HEK293 (cell line): Measurements from ENCODE around the gene CFP.

Source experiments
- EGR2 ChIP-seq: fragments of 450-650 bp; formaldehyde crosslinking; IDR thresholded peaks from 2 replicates; pipeline ENCODE4 v1.5.1; 2016; ENCODE audit warnings: low read depth, missing biosample characterization, missing genetic modification characterization
- REPIN1 ChIP-seq: fragments of 450-650 bp; formaldehyde crosslinking; IDR thresholded peaks from 2 replicates; pipeline ENCODE4 v1.5.1; 2017; ENCODE audit warnings: missing biosample characterization, missing genetic modification characterization, low read depth
- ZNF24 ChIP-seq: fragments of 450-650 bp; formaldehyde crosslinking; IDR thresholded peaks from 2 replicates; pipeline ENCODE4 v1.5.1; 2016; ENCODE audit warnings: missing biosample characterization, missing genetic modification characterization
- ZNF530 ChIP-seq: fragments of 450-650 bp; formaldehyde crosslinking; IDR thresholded peaks from 2 replicates; pipeline ENCODE4 v1.5.1; 2016; ENCODE audit warnings: low read depth, missing biosample characterization, missing genetic modification characterization
- ZNF544 ChIP-seq: fragments of 450-650 bp; formaldehyde crosslinking; IDR thresholded peaks from 2 replicates; pipeline ENCODE4 v1.5.0; 2017; ENCODE audit warnings: missing biosample characterization, missing genetic modification characterization
- ZNF548 ChIP-seq: fragments of 450-650 bp; formaldehyde crosslinking; IDR thresholded peaks from 2 replicates; pipeline ENCODE4 v1.5.1; 2016; ENCODE audit warnings: missing biosample characterization, missing genetic modification characterization
- TF ChIP-seq, protein P1 (sequence below): fragments of 450-650 bp; formaldehyde crosslinking; IDR thresholded peaks from 2 replicates; pipeline ENCODE4 v1.5.1; 2016; ENCODE audit warnings: missing biosample characterization, missing genetic modification characterization
- TF ChIP-seq, protein P2 (sequence below): fragments of 450-650 bp; formaldehyde crosslinking; optimal IDR thresholded peaks from 2 replicates; pipeline ENCODE3; 2016; ENCODE audit warnings: missing biosample characterization, mild to moderate bottlenecking, missing genetic modification characterization
- TF ChIP-seq, protein P3 (sequence below): sonication (generic); formaldehyde crosslinking; IDR thresholded peaks from 2 replicates; pipeline ENCODE4 v1.8.1; 2022; ENCODE audit warnings: mild to moderate bottlenecking, moderate library complexity, missing genetic modification reagents

DNA sequence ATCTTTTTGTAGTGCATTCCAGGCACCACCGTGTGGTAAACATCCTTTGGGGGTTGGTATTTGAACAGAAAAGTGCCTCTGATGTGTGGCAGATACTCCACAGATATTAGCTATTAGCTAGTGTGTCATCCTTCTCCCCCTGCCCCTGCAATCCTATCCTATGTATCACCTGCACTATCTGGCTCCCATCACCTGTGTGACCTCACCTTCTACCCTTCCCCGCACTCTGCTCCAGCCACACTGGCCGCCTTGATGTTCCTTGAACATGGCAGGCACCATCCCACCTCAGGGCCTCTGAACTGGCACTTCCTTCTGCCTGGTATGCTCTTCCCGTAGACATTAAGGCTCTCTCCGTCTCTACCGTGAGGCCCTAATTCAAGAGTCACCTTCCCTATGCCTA is 16.9 kb upstream of the CFP start:
- TF ChIP-seq ZNF548 (tag by site-specific recombination), result no peak
- TF ChIP-seq, protein P1, sequence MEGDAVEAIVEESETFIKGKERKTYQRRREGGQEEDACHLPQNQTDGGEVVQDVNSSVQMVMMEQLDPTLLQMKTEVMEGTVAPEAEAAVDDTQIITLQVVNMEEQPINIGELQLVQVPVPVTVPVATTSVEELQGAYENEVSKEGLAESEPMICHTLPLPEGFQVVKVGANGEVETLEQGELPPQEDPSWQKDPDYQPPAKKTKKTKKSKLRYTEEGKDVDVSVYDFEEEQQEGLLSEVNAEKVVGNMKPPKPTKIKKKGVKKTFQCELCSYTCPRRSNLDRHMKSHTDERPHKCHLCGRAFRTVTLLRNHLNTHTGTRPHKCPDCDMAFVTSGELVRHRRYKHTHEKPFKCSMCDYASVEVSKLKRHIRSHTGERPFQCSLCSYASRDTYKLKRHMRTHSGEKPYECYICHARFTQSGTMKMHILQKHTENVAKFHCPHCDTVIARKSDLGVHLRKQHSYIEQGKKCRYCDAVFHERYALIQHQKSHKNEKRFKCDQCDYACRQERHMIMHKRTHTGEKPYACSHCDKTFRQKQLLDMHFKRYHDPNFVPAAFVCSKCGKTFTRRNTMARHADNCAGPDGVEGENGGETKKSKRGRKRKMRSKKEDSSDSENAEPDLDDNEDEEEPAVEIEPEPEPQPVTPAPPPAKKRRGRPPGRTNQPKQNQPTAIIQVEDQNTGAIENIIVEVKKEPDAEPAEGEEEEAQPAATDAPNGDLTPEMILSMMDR (tag by site-specific recombination), result no peak
- TF ChIP-seq ZNF530 (tag by site-specific recombination), result no peak
- no peak for TF ChIP-seq ZNF24
- no peak for TF ChIP-seq EGR2 (tag by site-specific recombination)
- no peak for TF ChIP-seq REPIN1 (tag by site-specific recombination)
- TF ChIP-seq ZNF544 (tag by site-specific recombination), result no peak
- TF ChIP-seq, protein P2, sequence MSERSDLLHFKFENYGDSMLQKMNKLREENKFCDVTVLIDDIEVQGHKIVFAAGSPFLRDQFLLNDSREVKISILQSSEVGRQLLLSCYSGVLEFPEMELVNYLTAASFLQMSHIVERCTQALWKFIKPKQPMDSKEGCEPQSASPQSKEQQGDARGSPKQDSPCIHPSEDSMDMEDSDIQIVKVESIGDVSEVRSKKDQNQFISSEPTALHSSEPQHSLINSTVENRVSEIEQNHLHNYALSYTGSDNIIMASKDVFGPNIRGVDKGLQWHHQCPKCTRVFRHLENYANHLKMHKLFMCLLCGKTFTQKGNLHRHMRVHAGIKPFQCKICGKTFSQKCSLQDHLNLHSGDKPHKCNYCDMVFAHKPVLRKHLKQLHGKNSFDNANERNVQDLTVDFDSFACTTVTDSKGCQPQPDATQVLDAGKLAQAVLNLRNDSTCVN (tag by site-specific recombination), result no peak
- TF ChIP-seq, protein P3, sequence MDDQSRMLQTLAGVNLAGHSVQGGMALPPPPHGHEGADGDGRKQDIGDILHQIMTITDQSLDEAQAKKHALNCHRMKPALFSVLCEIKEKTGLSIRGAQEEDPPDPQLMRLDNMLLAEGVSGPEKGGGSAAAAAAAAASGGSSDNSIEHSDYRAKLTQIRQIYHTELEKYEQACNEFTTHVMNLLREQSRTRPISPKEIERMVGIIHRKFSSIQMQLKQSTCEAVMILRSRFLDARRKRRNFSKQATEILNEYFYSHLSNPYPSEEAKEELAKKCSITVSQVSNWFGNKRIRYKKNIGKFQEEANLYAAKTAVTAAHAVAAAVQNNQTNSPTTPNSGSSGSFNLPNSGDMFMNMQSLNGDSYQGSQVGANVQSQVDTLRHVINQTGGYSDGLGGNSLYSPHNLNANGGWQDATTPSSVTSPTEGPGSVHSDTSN (CRISPR knock-in tag), result no peak
